NCI-H460 (cell line): ENCODE data around the gene EXD3. TPM values are rescaled to one million over a fixed set of nuclear protein-coding genes. Genes with fewer than 3 reads are reported as not detected.
"Not testable (repeated sequence)": the region's sequence is repeated elsewhere in the genome, so short reads cannot be mapped to it uniquely, and the experiment has no call there.

ENCODE experiments used
- DNase-seq: peaks from one replicate; pipeline ENCODE4 v3.0.0-alpha.2; 2016; ENCODE audit warnings: low read depth; ENCODE audit errors: extremely low read depth
- total RNA-seq: library from RNA; depleted of rRNA; stranded (reverse); fragments of >200 nt; shearing (Covaris generic); gene quantifications from 2 replicates; pipeline ENCODE4 v1.2.3, GENCODE V29; 2014

The EXD3 gene
- total RNA-seq, 1 experiment from 2014 or later = 8.4 TPM

- DNase-seq = no peak
These were observed 38.9 kb downstream of the EXD3 start for GRCh38 chr9:137383784-137384756.

DNA sequence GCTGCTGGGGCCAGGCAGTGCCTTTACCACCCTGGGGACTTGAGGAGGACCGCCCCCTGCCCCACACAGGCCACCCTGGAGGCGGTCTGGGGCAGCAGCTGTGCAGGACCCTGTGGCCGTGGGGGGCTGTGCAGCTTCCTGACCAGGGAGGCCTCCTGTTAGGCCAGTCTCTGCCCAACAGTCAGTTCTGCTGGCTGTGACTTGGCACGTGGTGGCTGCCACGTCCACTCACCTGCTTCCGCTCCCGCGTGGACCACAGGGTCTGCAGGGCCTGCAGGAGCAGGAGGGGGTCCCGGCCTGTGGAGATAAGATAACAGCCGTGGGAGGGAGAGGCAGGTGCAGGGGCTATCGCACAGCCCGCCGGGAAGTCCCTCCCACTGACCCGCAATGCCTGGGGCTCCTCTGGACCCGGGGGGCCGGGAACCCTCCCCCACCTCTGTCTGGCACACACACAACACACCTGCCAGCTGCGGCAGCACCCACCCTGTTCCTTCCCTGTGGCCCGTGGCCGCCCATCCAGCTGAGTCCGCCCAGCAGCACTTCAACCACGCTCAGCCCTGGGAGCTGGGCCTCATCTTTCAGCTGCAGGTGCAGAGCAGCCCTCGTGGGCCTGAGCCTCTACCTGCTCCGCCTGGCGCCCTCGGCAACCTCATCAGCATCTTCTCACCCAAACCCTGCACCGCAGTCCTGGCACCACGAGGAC lies 39.7 kb downstream of the EXD3 start:
- DNase-seq = no peak

DNA sequence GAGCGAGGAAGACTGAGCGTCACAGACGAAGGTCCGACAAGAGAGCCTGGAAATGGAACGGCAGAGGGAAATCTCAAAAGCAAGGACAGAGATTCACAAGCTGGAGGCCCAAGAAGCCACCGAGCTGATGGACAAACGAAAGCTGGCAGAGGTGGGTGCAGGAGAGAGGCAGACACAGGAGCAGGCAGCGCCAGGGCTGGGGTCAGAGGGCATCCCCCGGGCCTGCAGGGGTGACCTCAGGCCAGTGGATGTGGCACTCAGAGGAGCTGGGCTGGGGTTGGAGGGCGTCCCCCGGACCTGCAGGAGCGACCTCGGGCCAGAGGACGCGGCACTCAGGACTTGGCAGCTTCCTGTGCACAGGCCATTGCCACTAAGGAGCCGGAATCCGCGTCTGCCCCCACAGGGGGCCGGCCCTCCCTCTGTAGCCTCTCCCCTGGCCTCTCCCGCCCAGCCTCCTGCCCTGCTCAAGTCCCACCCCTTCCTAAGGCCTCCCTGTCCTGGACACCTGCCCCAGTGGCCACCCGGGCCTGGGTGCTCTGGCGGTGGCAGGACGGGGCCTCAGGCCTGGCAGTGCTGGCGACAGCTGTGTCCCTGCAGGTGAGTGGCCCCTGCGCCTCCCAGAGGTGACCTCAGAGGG lies 40.4 kb downstream of the EXD3 start:
- no peak for DNase-seq

GRCh38 chr9:137381501-137382443 lies 41.2 kb downstream of the EXD3 start:
- no peak for DNase-seq

- DNase-seq = no peak
These were observed 42.4 kb downstream of the EXD3 start for GRCh38 chr9:137380606-137381005.

DNA sequence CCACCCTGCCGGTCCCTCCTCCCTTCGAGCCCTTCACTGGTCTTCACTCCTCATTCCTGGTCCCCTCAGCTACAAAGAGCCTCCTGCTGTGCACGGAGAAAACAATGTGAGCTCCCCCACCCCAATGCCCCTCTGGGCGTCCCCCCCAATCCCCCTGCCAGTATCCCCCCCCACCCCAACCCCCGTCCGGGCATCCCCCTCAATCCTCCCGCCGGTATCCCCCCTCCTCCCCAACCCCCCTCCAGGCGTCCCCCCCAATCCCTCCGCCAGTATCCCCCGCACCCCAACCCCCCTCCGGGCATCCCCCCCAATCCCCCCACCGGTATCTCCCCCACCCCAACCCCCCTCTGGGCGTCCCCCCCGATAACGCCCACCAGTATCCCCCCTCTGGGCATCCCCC lies 42.8 kb downstream of the EXD3 start:
- no peak for DNase-seq

GRCh38 chr9:137379761-137380161 lies 43.2 kb downstream of the EXD3 start:
- DNase-seq = no peak

GRCh38 chr9:137378688-137379410 lies 44.1 kb downstream of the EXD3 start:
- not testable (repeated sequence) for DNase-seq

- no peak for DNase-seq
These were observed 46.6 kb downstream of the EXD3 start for GRCh38 chr9:137376386-137376785.

GRCh38 chr9:137375321-137376058 lies 47.5 kb downstream of the EXD3 start:
- no peak for DNase-seq

DNA sequence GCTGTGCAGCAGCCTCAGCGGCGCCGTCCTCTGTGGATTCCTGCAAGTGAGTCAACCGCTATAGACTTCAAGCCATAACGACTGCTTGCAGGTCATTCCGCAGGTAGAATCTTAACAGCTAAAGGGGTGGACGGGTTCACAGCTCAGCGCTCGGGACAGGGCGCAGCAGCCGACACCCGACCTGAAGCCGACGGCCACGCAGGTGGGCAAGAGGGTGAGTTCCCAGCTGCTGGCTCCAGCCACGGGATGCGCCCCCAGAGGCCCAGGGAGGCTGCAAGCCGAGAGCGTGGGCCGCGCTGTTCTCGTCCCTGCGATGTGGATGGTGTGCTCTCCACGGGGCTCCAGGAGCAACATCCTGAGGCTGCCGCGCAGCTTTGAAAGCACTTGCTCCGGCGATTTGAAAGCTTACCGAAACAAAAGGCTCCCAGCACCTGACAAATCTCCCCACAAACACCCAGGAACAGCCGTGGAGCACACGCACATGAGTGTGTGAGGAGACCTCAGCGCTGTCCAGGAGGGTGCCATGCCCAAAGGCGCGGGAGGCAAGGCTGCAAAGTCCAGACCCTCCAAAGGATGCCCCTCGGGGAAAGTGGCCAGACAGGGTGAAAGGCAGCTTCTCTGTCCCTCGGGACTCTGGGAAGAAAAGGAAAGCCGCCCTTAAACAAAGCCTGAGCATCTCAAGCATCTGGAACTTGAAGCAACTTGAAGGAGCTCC lies 48.7 kb downstream of the EXD3 start:
- no peak for DNase-seq

GRCh38 chr9:137373611-137373980 lies 49.4 kb downstream of the EXD3 start:
- DNase-seq = no peak

GRCh38 chr9:137372693-137373610 lies 50.0 kb downstream of the EXD3 start:
- no peak for DNase-seq

DNA sequence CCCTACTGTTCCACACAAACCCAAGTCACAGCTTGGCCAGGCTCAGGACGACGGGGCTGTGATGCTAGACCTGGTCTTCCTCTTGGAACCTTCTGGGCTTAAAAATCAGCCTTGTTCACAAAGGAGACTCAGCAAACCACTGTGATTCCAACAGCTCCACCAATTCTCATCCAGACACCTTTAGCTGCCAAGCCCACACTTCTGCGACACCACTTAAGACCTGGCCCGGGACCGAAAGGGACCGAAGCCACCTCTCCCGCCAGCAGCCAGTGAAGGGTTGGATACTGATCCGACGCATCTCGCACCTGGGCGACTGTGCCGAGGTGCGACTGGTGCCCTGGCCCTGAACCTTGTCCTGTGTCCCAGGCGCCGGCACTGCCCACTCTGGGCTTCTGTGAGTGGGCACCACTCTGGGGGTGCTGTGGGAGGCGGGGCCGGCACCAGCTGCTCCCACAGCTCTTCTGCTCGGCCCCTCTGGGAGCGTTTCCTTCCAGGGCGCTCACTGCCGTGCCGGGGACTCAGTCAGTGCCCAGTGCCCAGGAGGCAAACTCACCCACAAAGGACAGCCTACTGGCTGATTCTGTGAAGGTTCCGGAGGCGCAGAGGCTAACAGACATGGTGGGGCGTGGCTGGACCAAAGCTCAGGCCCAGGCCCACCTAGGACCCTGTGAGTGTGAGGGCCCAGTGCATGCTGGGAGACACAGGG lies 50.9 kb downstream of the EXD3 start:
- DNase-seq = no peak

- no peak for DNase-seq
These were observed 51.4 kb downstream of the EXD3 start for GRCh38 chr9:137371521-137371941.

DNA sequence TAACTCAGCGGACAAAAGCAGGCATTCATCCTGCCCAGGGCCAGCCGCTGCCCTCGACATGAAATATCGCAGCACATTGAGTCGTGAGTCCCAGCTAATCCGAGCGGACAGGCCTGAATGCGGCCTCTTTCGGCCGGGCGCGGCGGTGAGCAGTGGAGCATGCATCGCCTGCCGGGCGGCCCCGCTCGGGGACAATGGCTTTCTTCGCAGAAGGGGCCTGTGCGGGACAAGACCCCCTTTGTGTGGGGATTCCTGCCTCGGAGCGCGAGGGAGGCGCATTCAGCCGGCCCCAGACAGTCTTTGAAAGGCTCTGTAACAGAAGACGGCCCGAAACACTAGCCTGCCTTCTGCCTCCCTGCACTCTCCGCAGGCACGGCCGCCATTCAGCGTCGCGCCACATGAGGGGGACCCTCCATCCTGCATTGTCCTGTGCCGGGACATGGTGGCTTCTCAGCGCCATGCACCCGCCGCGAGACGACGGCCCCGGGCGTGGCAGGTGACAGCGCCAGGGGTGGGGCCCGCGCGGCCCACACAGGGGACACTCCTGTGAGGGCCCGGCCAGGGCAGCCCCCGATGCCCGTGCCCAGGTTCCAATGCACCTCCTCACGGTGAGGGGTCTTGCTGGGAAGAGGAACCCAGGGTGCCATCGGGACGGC lies 52.0 kb downstream of the EXD3 start:
- no peak for DNase-seq
